Endometrial microvascular endothelial cells (primary cell): Measurements from ENCODE around the gene GFM1. TPM values are rescaled to one million over a fixed set of nuclear protein-coding genes. Genes with fewer than 3 reads are reported as not detected.

Source experiments
- in situ Hi-C: cut with HindIII; loops from 2 replicates; pipeline ENCODE4 v1.10.0; 2017; ENCODE audit warnings: low sequenced_read_pairs, low pct_unique_long_range_greater_than_20kb; ENCODE audit errors: inconsistent ontology term
- total RNA-seq: library from RNA; depleted of rRNA; stranded (reverse); fragments of >200 nt; gene quantifications from one replicate; pipeline ENCODE4 v1.2.3, GENCODE V29; 2015; ENCODE audit errors: inconsistent ontology term

GFM1 gene
- total RNA-seq, 1 donor from 2014 or later = 53.3 TPM

- in situ Hi-C loops = no loop called here
Measured at GRCh38 chr3:158739661-158740060, 95.3 kb downstream of the GFM1 start.

Other genes with a start within 250 kb of the GFM1 start
- 1.6 TPM for gene MLF1, start 73.3 kb upstream of the GFM1 start, total RNA-seq
- gene LXN, start 28.1 kb downstream of the GFM1 start, total RNA-seq = 152 TPM
- gene RARRES1, start 87.9 kb downstream of the GFM1 start, total RNA-seq = 11.0 TPM
- 102 TPM for gene MFSD1, start 157.5 kb downstream of the GFM1 start, total RNA-seq